GM19025 (cell line): ENCODE data around the gene FBXW4.
"Not testable (repeated sequence)": the region's sequence is repeated elsewhere in the genome, so short reads cannot be mapped to it uniquely, and the experiment has no call there.

ENCODE experiments used
- ATAC-seq: cut with Tn5 transposase; IDR thresholded peaks from one replicate; pipeline ENCODE4 v1.9.1; 2021; ENCODE audit warnings: mild to moderate bottlenecking, low read depth, moderate library complexity; ENCODE audit not compliant: unreplicated experiment

FBXW4 gene

GRCh38 chr10:101660256-101660655 is 34.7 kb downstream of the FBXW4 start:
- ATAC-seq, result no peak

GRCh38 chr10:101658975-101659374 is 36.0 kb downstream of the FBXW4 start:
- no peak for ATAC-seq

GRCh38 chr10:101656890-101657289 is 38.1 kb downstream of the FBXW4 start:
- no peak for ATAC-seq

- no peak for ATAC-seq
These were observed 39.4 kb downstream of the FBXW4 start for GRCh38 chr10:101655570-101655969.

- no peak for ATAC-seq
These were observed 41.4 kb downstream of the FBXW4 start for GRCh38 chr10:101653536-101653935.

- no peak for ATAC-seq
These were observed 43.6 kb downstream of the FBXW4 start for GRCh38 chr10:101651336-101651735.

- ATAC-seq, result no peak
These were observed 44.1 kb downstream of the FBXW4 start for GRCh38 chr10:101650863-101651262.

GRCh38 chr10:101649525-101650085 is 45.4 kb downstream of the FBXW4 start:
- no peak for ATAC-seq

- ATAC-seq, result no peak
These were observed 47.7 kb downstream of the FBXW4 start for GRCh38 chr10:101647255-101647654.

GRCh38 chr10:101646364-101646763 is 48.6 kb downstream of the FBXW4 start:
- ATAC-seq, result no peak

- ATAC-seq, result no peak
These were observed 49.3 kb downstream of the FBXW4 start for GRCh38 chr10:101645659-101646058.

GRCh38 chr10:101644002-101644401 is 51.0 kb downstream of the FBXW4 start:
- ATAC-seq, result no peak

GRCh38 chr10:101643546-101643945 is 51.4 kb downstream of the FBXW4 start:
- ATAC-seq, result no peak

- no peak for ATAC-seq
These were observed 55.6 kb downstream of the FBXW4 start for GRCh38 chr10:101639141-101639900.

GRCh38 chr10:101633510-101633909 is 61.5 kb downstream of the FBXW4 start:
- not testable (repeated sequence) for ATAC-seq

- no peak for ATAC-seq
These were observed 63.0 kb downstream of the FBXW4 start for GRCh38 chr10:101631821-101632475.

- ATAC-seq, result no peak
These were observed 64.4 kb downstream of the FBXW4 start for GRCh38 chr10:101630633-101630920.

GRCh38 chr10:101629837-101630632 is 64.9 kb downstream of the FBXW4 start:
- ATAC-seq, result no peak

GRCh38 chr10:101625821-101626412 is 69.1 kb downstream of the FBXW4 start:
- ATAC-seq, result no peak

- no peak for ATAC-seq
These were observed 70.4 kb downstream of the FBXW4 start for GRCh38 chr10:101624526-101625102.
